Lung (tissue), 12 donors: ENCODE results near the gene GCSAM. TPM values are rescaled to one million over a fixed set of nuclear protein-coding genes. Genes with fewer than 3 reads are reported as not detected.

Experiments used
- ATAC-seq: fragments of 200-7000 bp; cut with Tn5 transposase; one replicate; pipeline ENCODE4 v1.9.1; 2020; ENCODE audit warnings: moderate number of reproducible peaks; ENCODE audit not compliant: insufficient read depth, low FRiP score
- DNase-seq, 3 donors: peaks; one replicate each; pipeline ENCODE4 v3.0.0-alpha.2; 2013 to 2017
- H3K27ac ChIP-seq, 2 donors: one replicate each; pipeline ENCODE4 v1.5.1; 2013; ENCODE audit warnings: mild to moderate bottlenecking in 2 of 2, moderate library complexity in 2 of 2, control low read depth in 1 of 2, inconsistent platforms in 1 of 2, low read depth in 1 of 2, low read length in 1 of 2
- H3K27me3 ChIP-seq, 3 donors: one replicate each; pipeline ENCODE4 v1.5.1; 2013; ENCODE audit warnings: low read length in 2 of 3; ENCODE audit not compliant: control insufficient read depth in 3 of 3, insufficient read depth in 3 of 3
- H3K36me3 ChIP-seq, 4 donors: one replicate each; pipeline ENCODE4 v1.5.1; 2013; ENCODE audit warnings: low read length in 4 of 4, mild to moderate bottlenecking in 1 of 4, moderate library complexity in 1 of 4; ENCODE audit not compliant: control insufficient read depth in 4 of 4, insufficient read depth in 4 of 4
- H3K4me1 ChIP-seq, 5 donors: one replicate each; pipeline ENCODE4 v1.5.1; 2013; ENCODE audit warnings: low read length in 5 of 5, mild to moderate bottlenecking in 2 of 5, moderate library complexity in 1 of 5; ENCODE audit not compliant: control insufficient read depth in 5 of 5, insufficient read depth in 5 of 5
- H3K4me3 ChIP-seq: one replicate; pipeline ENCODE4 v1.5.1; 2013; ENCODE audit warnings: mild to moderate bottlenecking, control low read depth, moderate library complexity
- H3K9ac ChIP-seq, 2 donors: one replicate each; pipeline ENCODE4 v1.5.1; 2013; ENCODE audit warnings: low read length in 2 of 2, control low read depth in 1 of 2; ENCODE audit not compliant: insufficient read depth in 1 of 2
- H3K9me3 ChIP-seq, 4 donors: one replicate each; pipeline ENCODE4 v1.5.1; 2013; ENCODE audit warnings: low read length in 3 of 4, mild to moderate bottlenecking in 1 of 4, moderate library complexity in 1 of 4; ENCODE audit not compliant: control insufficient read depth in 4 of 4, insufficient read depth in 3 of 4
- CTCF ChIP-seq: IDR thresholded peaks from 2 replicates; pipeline ENCODE4 v1.5.1; 2012; ENCODE audit warnings: mild to moderate bottlenecking; ENCODE audit errors: control extremely low read depth, extremely low read depth
- WGBS, 2 donors: extraction: QIAGEN DNeasy Blood & Tissue Kit; methylation state at CpG; one replicate each; pipeline ENCODE4 v1.1.7; 2013; 5-methylcytosine and 5-hydroxymethylcytosine counted together
- polyA plus RNA-seq, 2 donors: library from polyadenylated mRNA; stranded (reverse); fragments of 200-250 nt; gene quantifications; one replicate each; pipeline ENCODE4 v1.2.1, GENCODE V29; 2013
- total RNA-seq, 2 donors: library from RNA; depleted of rRNA in 1 of 2; stranded (reverse); fragments of >200 nt in 1 of 2; gene quantifications; one replicate each; pipeline ENCODE4 v1.2.1, GENCODE V29; 2014 to 2021
- donor health status: control.
- donor health status: control.
- donor health status: Bipolar disorder and iron deficiency.
- donor health status: healthy.
- donor health status: DM: yes; HTN: yes; CAD: no.

GCSAM gene
- total and polyA plus RNA-seq, 4 donors, result 0.14 to 0.97 (median 0.47) TPM

- Histone ChIP-seq H3K4me3 (no peak overlapping the region), H3K9me3 (no peaks in the 10 kb centered on the region), H3K27ac (no peak overlapping the region), H3K4me1 (peaks cover 0 to 3% (median 0%) of the 10 kb centered on the region in 5 donors), H3K36me3 (no peaks in the 10 kb centered on the region), H3K9ac (no peak overlapping the region), H3K27me3 (no peaks in the 10 kb centered on the region)
- no peak for DNase-seq
- TF ChIP-seq CTCF, result no peak
- WGBS, 2 donors, result 73 to 80% methylated on average over 1 of the region's 1 CpG
- ATAC-seq, result no peak
Observed at GRCh38 chr3:112136046-112136445, 3.0 kb upstream of the GCSAM start.

- Histone ChIP-seq H3K9ac (no peak overlapping the region), H3K27me3 (no peaks in the 10 kb centered on the region), H3K4me1 (peaks cover 0 to 3% (median 0%) of the 10 kb centered on the region in 5 donors), H3K27ac (no peak overlapping the region), H3K36me3 (no peaks in the 10 kb centered on the region), H3K4me3 (no peak overlapping the region), H3K9me3 (no peaks in the 10 kb centered on the region)
- 67 to 89% methylated on average over 8 of the region's 8 CpGs for WGBS, 2 donors
- no peak for TF ChIP-seq CTCF
- peak in 1 of 3 donors; percentile 25 for DNase-seq
- ATAC-seq, result no peak
Observed at GRCh38 chr3:112134335-112135124, 1.5 kb upstream of the GCSAM start.

GRCh38 chr3:112133626-112134334, 732 bp upstream of the GCSAM start:
- no peak overlapping the region for H3K27ac ChIP-seq
- no peak overlapping the region for H3K9ac ChIP-seq
- no peaks in the 10 kb centered on the region for H3K9me3 ChIP-seq
- H3K27me3 ChIP-seq, result no peaks in the 10 kb centered on the region
- H3K4me1 ChIP-seq, result peaks cover 0 to 3% (median 0%) of the 10 kb centered on the region in 5 donors
- H3K36me3 ChIP-seq, result no peaks in the 10 kb centered on the region
- 88 to 93% methylated on average over 5 of the region's 5 CpGs for WGBS, 2 donors
- H3K4me3 ChIP-seq, result no peak overlapping the region
- ATAC-seq, result no peak
- no peak for TF ChIP-seq CTCF
- DNase-seq, result no peak
